ENCODE measurements around the gene PLAGL1.

The PLAGL1 gene

GRCh38 chr6:144008846-144009245 lies 787 bp upstream of the PLAGL1 start:
- Histone ChIP-seq H3K4me3 (ENCODE audit: extremely low read depth, insufficient read depth, low read length, poor library complexity, severe bottlenecking) (no peak overlapping the region), H3K36me3 (ENCODE audit: control insufficient read depth, insufficient read depth, low read length) (no peaks in the 10 kb centered on the region), H3K4me1 (ENCODE audit: control insufficient read depth, insufficient read depth, low read length, poor library complexity, severe bottlenecking) (no peaks in the 10 kb centered on the region), H3K27ac (ENCODE audit: low read depth, low read length, severe bottlenecking) (no peak overlapping the region), H3K9me3 (ENCODE audit: control insufficient read depth, low read length) (peaks cover 3% of the 10 kb centered on the region)
- WGBS, 2 experiments (ENCODE audit: insufficient coverage in 2 of 2) = 83 to 95% methylated on average over 1 to 3 of the region's 9 CpGs

DNA sequence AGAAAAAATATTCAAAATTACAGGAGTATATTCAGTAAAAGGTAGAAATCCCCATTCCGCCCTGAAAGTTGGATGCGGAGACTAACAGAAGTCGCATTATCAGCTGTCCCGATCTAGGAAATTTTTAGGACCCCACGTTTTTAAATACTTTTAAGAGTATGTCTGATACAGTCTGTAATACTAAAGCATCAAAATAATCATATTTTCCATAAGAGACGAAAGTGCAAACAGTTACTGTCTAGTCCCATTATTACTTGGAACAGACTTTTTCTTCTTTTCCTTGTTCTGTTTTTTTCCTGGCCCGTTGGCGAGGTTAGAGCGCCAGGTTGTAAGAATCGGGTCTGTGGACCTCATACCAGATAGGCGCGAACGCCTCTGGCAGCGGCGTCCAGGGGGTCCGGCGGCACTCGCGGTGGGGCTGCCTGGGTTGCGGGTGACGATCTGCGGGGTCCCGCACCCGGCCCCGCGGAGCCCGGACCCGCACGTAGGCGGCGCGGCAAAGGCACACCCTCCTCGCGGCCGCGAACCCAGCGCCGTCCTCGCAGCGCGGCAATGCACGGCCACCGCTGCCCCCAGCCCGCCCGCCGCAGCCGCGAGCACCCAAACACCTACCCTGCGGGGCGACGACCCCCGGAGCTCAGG lies 460 bp downstream of the PLAGL1 start:
- 48 to 54% methylated on average over 41 to 46 of the region's 52 CpGs for WGBS, 2 experiments (ENCODE audit: insufficient coverage in 2 of 2)
- H3K4me3 ChIP-seq (ENCODE audit: extremely low read depth, insufficient read depth, low read length, poor library complexity, severe bottlenecking) = peak overlapping the region; percentile 51
- H3K9me3 ChIP-seq (ENCODE audit: control insufficient read depth, low read length) = peaks cover 5% of the 10 kb centered on the region
- H3K36me3 ChIP-seq (ENCODE audit: control insufficient read depth, insufficient read depth, low read length) = no peaks in the 10 kb centered on the region
- no peaks in the 10 kb centered on the region for H3K4me1 ChIP-seq (ENCODE audit: control insufficient read depth, insufficient read depth, low read length, poor library complexity, severe bottlenecking)
- H3K27ac ChIP-seq (ENCODE audit: low read depth, low read length, severe bottlenecking) = no peak overlapping the region

DNA sequence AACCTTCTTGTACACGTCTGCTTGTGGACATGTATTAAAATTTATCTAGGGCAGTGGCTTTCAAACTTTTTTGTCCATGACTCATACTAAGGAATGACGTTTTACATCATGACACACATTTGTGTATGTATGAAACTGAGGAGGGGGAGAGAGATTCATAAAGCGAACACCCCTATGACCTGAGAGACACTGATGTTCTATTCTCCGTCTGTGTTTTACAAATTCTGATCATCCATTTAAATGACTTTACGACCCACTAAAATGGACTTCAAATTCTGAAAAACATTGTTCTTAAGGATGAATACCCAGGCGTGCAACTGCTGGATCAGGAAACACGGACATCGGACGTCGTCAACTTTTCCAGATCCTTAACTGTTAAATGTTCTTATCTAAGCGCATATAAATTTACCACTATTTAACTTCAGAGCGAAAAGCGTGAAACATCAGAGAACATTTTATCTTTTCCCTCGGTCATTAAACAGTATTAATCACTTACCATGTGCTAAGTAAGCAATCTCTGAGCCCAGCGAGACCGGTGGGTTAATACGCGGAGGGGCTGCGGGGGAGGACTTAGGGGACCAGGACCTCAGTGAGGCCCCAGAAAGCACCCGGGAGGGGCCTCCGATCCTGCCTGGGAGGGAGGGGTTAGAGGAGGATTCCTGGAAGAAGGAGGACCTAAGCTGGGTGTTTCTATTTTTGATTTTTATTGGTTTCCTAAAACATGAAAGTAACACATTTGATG lies 1.2 kb downstream of the PLAGL1 start:
- Histone ChIP-seq H3K4me1 (ENCODE audit: control insufficient read depth, insufficient read depth, low read length, poor library complexity, severe bottlenecking) (no peaks in the 10 kb centered on the region), H3K4me3 (ENCODE audit: extremely low read depth, insufficient read depth, low read length, poor library complexity, severe bottlenecking) (peak overlapping the region; percentile 51), H3K9me3 (ENCODE audit: control insufficient read depth, low read length) (peaks cover 5% of the 10 kb centered on the region), H3K27ac (ENCODE audit: low read depth, low read length, severe bottlenecking) (no peak overlapping the region), H3K36me3 (ENCODE audit: control insufficient read depth, insufficient read depth, low read length) (no peaks in the 10 kb centered on the region)
- 48 to 62% methylated on average over 12 to 13 of the region's 21 CpGs for whole genome bisulfite sequencing, 2 experiments (ENCODE audit: insufficient coverage in 2 of 2)

DNA sequence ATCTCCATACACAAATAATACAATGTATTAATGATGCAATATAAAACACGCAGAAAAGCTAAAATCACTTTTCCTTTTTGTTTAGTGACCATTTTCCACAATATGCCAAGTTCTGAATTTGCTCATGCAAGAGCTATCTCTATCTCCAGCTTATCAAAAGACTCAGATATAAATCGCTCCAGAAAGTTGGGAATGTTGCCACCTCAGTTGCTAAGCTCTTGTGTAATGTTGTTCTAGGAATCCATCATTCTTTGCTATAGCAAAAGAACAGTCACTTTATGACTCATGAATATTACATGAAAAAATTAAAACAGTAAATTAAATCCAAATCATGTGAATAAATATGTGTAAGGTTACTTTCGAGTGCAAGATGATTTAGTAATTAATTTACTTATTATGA lies 8.7 kb downstream of the PLAGL1 start:
- Histone ChIP-seq H3K4me1 (ENCODE audit: control insufficient read depth, insufficient read depth, low read length, poor library complexity, severe bottlenecking) (no peaks in the 10 kb centered on the region), H3K36me3 (ENCODE audit: control insufficient read depth, insufficient read depth, low read length) (peaks cover 3% of the 10 kb centered on the region), H3K27ac (ENCODE audit: low read depth, low read length, severe bottlenecking) (no peak overlapping the region), H3K4me3 (ENCODE audit: extremely low read depth, insufficient read depth, low read length, poor library complexity, severe bottlenecking) (no peak overlapping the region), H3K9me3 (ENCODE audit: control insufficient read depth, low read length) (peaks cover 9% of the 10 kb centered on the region)
- WGBS, 2 experiments (ENCODE audit: insufficient coverage in 2 of 2) = no CpG with 5 or more reads among the region's 3 CpGs

DNA sequence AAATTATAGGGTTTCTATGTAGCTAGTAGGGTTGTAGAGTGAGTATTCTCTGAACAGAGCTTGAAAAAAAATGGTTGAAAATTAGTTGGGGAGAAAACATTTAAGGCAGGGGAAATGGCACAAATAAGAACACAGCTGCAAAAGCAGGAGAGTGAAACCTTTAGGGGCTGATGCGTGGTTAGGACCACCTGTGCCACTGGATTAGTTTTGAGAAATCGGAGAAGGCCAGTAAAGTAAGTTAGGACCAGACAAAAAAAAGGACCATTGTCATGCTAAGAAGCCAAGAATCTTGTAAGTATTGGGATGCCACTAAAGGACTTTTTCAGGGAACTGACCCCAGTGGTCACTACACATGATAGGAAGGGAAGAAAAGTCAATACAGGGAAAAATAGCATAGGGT lies 9.4 kb downstream of the PLAGL1 start:
- 67 to 81% methylated on average over 2 of the region's 2 CpGs for WGBS, 2 experiments (ENCODE audit: insufficient coverage in 2 of 2)
- Histone ChIP-seq H3K9me3 (ENCODE audit: control insufficient read depth, low read length) (peaks cover 9% of the 10 kb centered on the region), H3K36me3 (ENCODE audit: control insufficient read depth, insufficient read depth, low read length) (peaks cover 3% of the 10 kb centered on the region), H3K4me1 (ENCODE audit: control insufficient read depth, insufficient read depth, low read length, poor library complexity, severe bottlenecking) (no peaks in the 10 kb centered on the region), H3K4me3 (ENCODE audit: extremely low read depth, insufficient read depth, low read length, poor library complexity, severe bottlenecking) (no peak overlapping the region), H3K27ac (ENCODE audit: low read depth, low read length, severe bottlenecking) (no peak overlapping the region)

GRCh38 chr6:143993965-143994646 lies 14.0 kb downstream of the PLAGL1 start:
- H3K4me3 ChIP-seq (ENCODE audit: extremely low read depth, insufficient read depth, low read length, poor library complexity, severe bottlenecking) = no peak overlapping the region
- 100% methylated on average over 2 to 4 of the region's 7 CpGs for WGBS, 2 experiments (ENCODE audit: insufficient coverage in 2 of 2)
- no peaks in the 10 kb centered on the region for H3K9me3 ChIP-seq (ENCODE audit: control insufficient read depth, low read length)
- no peaks in the 10 kb centered on the region for H3K4me1 ChIP-seq (ENCODE audit: control insufficient read depth, insufficient read depth, low read length, poor library complexity, severe bottlenecking)
- no peak overlapping the region for H3K27ac ChIP-seq (ENCODE audit: low read depth, low read length, severe bottlenecking)
- peaks cover 4% of the 10 kb centered on the region for H3K36me3 ChIP-seq (ENCODE audit: control insufficient read depth, insufficient read depth, low read length)

- Histone ChIP-seq H3K36me3 (ENCODE audit: control insufficient read depth, insufficient read depth, low read length) (peaks cover 4% of the 10 kb centered on the region), H3K27ac (ENCODE audit: low read depth, low read length, severe bottlenecking) (no peak overlapping the region), H3K4me3 (ENCODE audit: extremely low read depth, insufficient read depth, low read length, poor library complexity, severe bottlenecking) (no peak overlapping the region), H3K9me3 (ENCODE audit: control insufficient read depth, low read length) (no peaks in the 10 kb centered on the region), H3K4me1 (ENCODE audit: control insufficient read depth, insufficient read depth, low read length, poor library complexity, severe bottlenecking) (no peaks in the 10 kb centered on the region)
- 100% methylated on average over 1 of the region's 1 CpG for WGBS, 2 experiments (ENCODE audit: insufficient coverage in 2 of 2)
Measured at GRCh38 chr6:143992285-143992684, 15.8 kb downstream of the PLAGL1 start.

- Histone ChIP-seq H3K4me1 (ENCODE audit: control insufficient read depth, insufficient read depth, low read length, poor library complexity, severe bottlenecking) (no peaks in the 10 kb centered on the region), H3K9me3 (ENCODE audit: control insufficient read depth, low read length) (no peaks in the 10 kb centered on the region), H3K36me3 (ENCODE audit: control insufficient read depth, insufficient read depth, low read length) (no peaks in the 10 kb centered on the region), H3K4me3 (ENCODE audit: extremely low read depth, insufficient read depth, low read length, poor library complexity, severe bottlenecking) (no peak overlapping the region), H3K27ac (ENCODE audit: low read depth, low read length, severe bottlenecking) (no peak overlapping the region)
- WGBS, 2 experiments (ENCODE audit: insufficient coverage in 2 of 2) = 64 to 86% methylated on average over 2 to 4 of the region's 5 CpGs
Measured at GRCh38 chr6:143986463-143987065, 21.5 kb downstream of the PLAGL1 start.

DNA sequence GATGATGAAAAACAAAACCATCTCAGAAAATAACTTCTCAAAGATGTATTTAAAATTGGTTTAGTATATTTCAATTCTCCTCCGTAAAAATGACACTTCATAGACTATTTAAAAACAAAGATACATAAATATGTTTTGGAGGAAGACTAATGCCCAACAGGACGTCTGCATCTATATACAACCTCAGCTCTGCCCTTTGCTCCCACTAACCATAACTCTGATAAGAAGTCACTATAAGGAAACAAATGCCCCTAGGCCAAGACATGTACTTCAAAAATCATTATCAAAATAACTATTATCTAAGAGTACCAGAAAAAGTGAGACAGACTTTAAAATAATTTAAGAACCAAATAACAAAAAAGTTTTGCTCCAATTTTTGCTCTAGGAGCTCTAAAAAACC lies 23.4 kb downstream of the PLAGL1 start:
- Histone ChIP-seq H3K27ac (ENCODE audit: low read depth, low read length, severe bottlenecking) (no peak overlapping the region), H3K9me3 (ENCODE audit: control insufficient read depth, low read length) (peaks cover 5% of the 10 kb centered on the region), H3K36me3 (ENCODE audit: control insufficient read depth, insufficient read depth, low read length) (no peaks in the 10 kb centered on the region), H3K4me1 (ENCODE audit: control insufficient read depth, insufficient read depth, low read length, poor library complexity, severe bottlenecking) (no peaks in the 10 kb centered on the region), H3K4me3 (ENCODE audit: extremely low read depth, insufficient read depth, low read length, poor library complexity, severe bottlenecking) (no peak overlapping the region)
- 67% methylated on average over 1 of the region's 2 CpGs; no CpG with 5 or more reads in 1 of the 2 experiments for WGBS, 2 experiments (ENCODE audit: insufficient coverage in 2 of 2)

- Histone ChIP-seq H3K36me3 (ENCODE audit: control insufficient read depth, insufficient read depth, low read length) (no peaks in the 10 kb centered on the region), H3K4me1 (ENCODE audit: control insufficient read depth, insufficient read depth, low read length, poor library complexity, severe bottlenecking) (no peaks in the 10 kb centered on the region), H3K27ac (ENCODE audit: low read depth, low read length, severe bottlenecking) (no peak overlapping the region), H3K4me3 (ENCODE audit: extremely low read depth, insufficient read depth, low read length, poor library complexity, severe bottlenecking) (no peak overlapping the region), H3K9me3 (ENCODE audit: control insufficient read depth, low read length) (peaks cover 5% of the 10 kb centered on the region)
- WGBS, 2 experiments (ENCODE audit: insufficient coverage in 2 of 2) = 81 to 88% methylated on average over 2 of the region's 2 CpGs
Measured at GRCh38 chr6:143982968-143983367, 25.1 kb downstream of the PLAGL1 start.
